MM.1S (cell line): Measurements from ENCODE around the gene SEMA3E.

Experiments
- EZH2 ChIP-seq: fragments of 300-600 bp; sonication (generic); optimal IDR thresholded peaks from 2 replicates; pipeline ENCODE3; 2017; ENCODE audit warnings: low read depth, mild to moderate bottlenecking, antibody characterized with exemption, low read length, mixed read lengths
- EZH2phosphoT487 ChIP-seq: fragments of 300-600 bp; sonication (generic); IDR thresholded peaks from 2 replicates; pipeline ENCODE4 v1.6.1; 2018; ENCODE audit warnings: antibody characterized with exemption, low read length
- TF ChIP-seq, protein P1 (sequence below): fragments of 300-600 bp; sonication (generic); IDR thresholded peaks from 2 replicates; pipeline ENCODE4 v1.5.1; 2016; ENCODE audit warnings: antibody characterized with exemption, low read length, mixed read lengths

GRCh38 chr7:83467493-83467892 lies 181.4 kb downstream of the SEMA3E start:
- TF ChIP-seq, protein P1, sequence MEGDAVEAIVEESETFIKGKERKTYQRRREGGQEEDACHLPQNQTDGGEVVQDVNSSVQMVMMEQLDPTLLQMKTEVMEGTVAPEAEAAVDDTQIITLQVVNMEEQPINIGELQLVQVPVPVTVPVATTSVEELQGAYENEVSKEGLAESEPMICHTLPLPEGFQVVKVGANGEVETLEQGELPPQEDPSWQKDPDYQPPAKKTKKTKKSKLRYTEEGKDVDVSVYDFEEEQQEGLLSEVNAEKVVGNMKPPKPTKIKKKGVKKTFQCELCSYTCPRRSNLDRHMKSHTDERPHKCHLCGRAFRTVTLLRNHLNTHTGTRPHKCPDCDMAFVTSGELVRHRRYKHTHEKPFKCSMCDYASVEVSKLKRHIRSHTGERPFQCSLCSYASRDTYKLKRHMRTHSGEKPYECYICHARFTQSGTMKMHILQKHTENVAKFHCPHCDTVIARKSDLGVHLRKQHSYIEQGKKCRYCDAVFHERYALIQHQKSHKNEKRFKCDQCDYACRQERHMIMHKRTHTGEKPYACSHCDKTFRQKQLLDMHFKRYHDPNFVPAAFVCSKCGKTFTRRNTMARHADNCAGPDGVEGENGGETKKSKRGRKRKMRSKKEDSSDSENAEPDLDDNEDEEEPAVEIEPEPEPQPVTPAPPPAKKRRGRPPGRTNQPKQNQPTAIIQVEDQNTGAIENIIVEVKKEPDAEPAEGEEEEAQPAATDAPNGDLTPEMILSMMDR: no peak
- TF ChIP-seq EZH2 (no peak), EZH2phosphoT487 (no peak)
